Endothelial cell of umbilical vein (primary cell): Measurements from ENCODE around the gene AKAP8.

Source experiments
- CTCF ChIP-seq, 2 donors: IDR thresholded peaks; 1 replicate in 1 of 2; 2 replicates in 1 of 2; pipeline ENCODE4 v1.5.1; 2011; ENCODE audit warnings: low read length in 2 of 2, mild to moderate bottlenecking in 2 of 2, moderate library complexity in 2 of 2, control low read depth in 1 of 2, inconsistent platforms in 1 of 2, low read depth in 1 of 2; ENCODE audit not compliant: insufficient read depth in 1 of 2; ENCODE audit errors: extremely low read depth in 1 of 2
- EZH2 ChIP-seq: IDR thresholded peaks from 2 replicates; pipeline ENCODE4 v1.6.1; 2012; ENCODE audit warnings: borderline replicate concordance, low read depth, mild to moderate bottlenecking, moderate library complexity, low read length, inconsistent platforms; ENCODE audit not compliant: severe bottlenecking
- GATA2 ChIP-seq: IDR thresholded peaks from 2 replicates; pipeline ENCODE4 v1.7.0; 2011; ENCODE audit warnings: low read depth, mild to moderate bottlenecking, moderate library complexity, mixed read lengths, low read length; ENCODE audit not compliant: insufficient read length, insufficient read depth
- JUN ChIP-seq: IDR thresholded peaks from 2 replicates; pipeline ENCODE4 v1.6.1; 2011; ENCODE audit warnings: borderline replicate concordance, low read depth; ENCODE audit not compliant: insufficient read length, insufficient read depth
- MYC ChIP-seq: IDR thresholded peaks from one replicate; pipeline ENCODE4 v1.6.1; 2011; ENCODE audit warnings: mild to moderate bottlenecking, low read depth, low read length
- POLR2A ChIP-seq: IDR thresholded peaks from 2 replicates; pipeline ENCODE4 v1.6.1; 2012; ENCODE audit warnings: low read depth, mild to moderate bottlenecking, control low read depth, low read length
- POLR2AphosphoS5 ChIP-seq: IDR thresholded peaks from 2 replicates; pipeline ENCODE4 v1.6.1; 2012; ENCODE audit warnings: low read depth, mild to moderate bottlenecking, control low read depth, low read length, moderate library complexity; ENCODE audit not compliant: insufficient read depth

- TF ChIP-seq EZH2 (no peak), POLR2A (no peak), CTCF (IDR thresholded peaks at IDR 0.05; ENCODE audit: extremely low read depth in 1 of 2, insufficient read depth in 1 of 2, low read depth in 1 of 2, low read length in 2 of 2) (no peak), GATA2 (no peak), POLR2AphosphoS5 (no peak), MYC (no peak), JUN (no peak)
Observed at GRCh38 chr19:15315101-15315500, 64.5 kb downstream of the AKAP8 start.
